Endothelial cell of umbilical vein (primary cell): ENCODE results near the gene MICAL3. TPM values are rescaled to one million over a fixed set of nuclear protein-coding genes. Genes with fewer than 3 reads are reported as not detected.

ENCODE experiments used
- BruUV-seq: library from RNA; stranded (reverse); fragments of 400-500 nt; replicated peaks from 2 replicates; lab custom pipeline; 2021; lab: Mats Ljungman, UMichigan
- CTCF ChIA-PET: fragments of 300-600, 350-600 bp; sonication (Branson Sonifier 250); formaldehyde crosslinking; loops from one replicate; lab custom pipeline; 2021; ENCODE audit warnings: antibody characterized with exemption, inconsistent platforms; lab: Charles Lee
- POLR2A ChIA-PET: fragments of 300-600, 350-600 bp; sonication (Branson Sonifier 250); formaldehyde crosslinking; loops from one replicate; lab custom pipeline; 2021; ENCODE audit warnings: antibody characterized with exemption, inconsistent platforms; lab: Charles Lee
- DNase-seq: peaks from one replicate; pipeline ENCODE4 v3.0.0-alpha.2; 2011; ENCODE audit warnings: low read depth, low spot score
- FAIRE-seq: peaks from 2 replicates; lab custom pipeline; 2011; peaks lifted over from hg19 to GRCh38; lab: Jason Lieb, UNC
- H2AFZ ChIP-seq: 2 replicates; pipeline ENCODE4 v1.6.0; 2012; ENCODE audit warnings: low read depth, low read length, control low read depth, inconsistent platforms
- H3K27ac ChIP-seq: 2 replicates; pipeline ENCODE4 v1.5.1; 2011; ENCODE audit warnings: low read depth, mild to moderate bottlenecking, control low read depth, low read length, moderate library complexity; ENCODE audit not compliant: insufficient read depth
- H3K27me3 ChIP-seq, 2 experiments: 2 replicates each; pipeline versions ENCODE4 v1.6.0 to v1.6.1; 2011; ENCODE audit warnings: low read length in 2 of 2, mixed read lengths in 1 of 2; ENCODE audit not compliant: control insufficient read depth in 2 of 2, insufficient read depth in 2 of 2
- H3K36me3 ChIP-seq, 2 experiments: 2 replicates in 1 of 2; 3 replicates in 1 of 2; pipeline ENCODE4 v1.5.1; 2011; ENCODE audit warnings: low read length in 2 of 2, mild to moderate bottlenecking in 1 of 2, moderate library complexity in 1 of 2; ENCODE audit not compliant: control insufficient read depth in 2 of 2, insufficient read depth in 2 of 2; ENCODE audit errors: extremely low read depth in 1 of 2
- H3K4me1 ChIP-seq: 3 replicates; pipeline ENCODE4 v1.5.1; 2011; ENCODE audit warnings: mild to moderate bottlenecking, low read length; ENCODE audit not compliant: control insufficient read depth, insufficient read depth; ENCODE audit errors: extremely low read depth
- H3K4me2 ChIP-seq: 2 replicates; pipeline ENCODE4 v1.6.1; 2011; ENCODE audit warnings: low read length, control low read depth, mixed read lengths; ENCODE audit not compliant: insufficient read depth
- H3K4me3 ChIP-seq, 3 experiments: fragments of 200-600 bp in 1 of 3; sonication (generic), shearing (Covaris generic) in 1 of 3; replicated peaks in 1 of 3; 2 replicates each; pipeline ENCODE4 v1.5.1; 2011 to 2016; ENCODE audit warnings: control low read depth in 3 of 3, low read length in 3 of 3, mild to moderate bottlenecking in 2 of 3, inconsistent platforms in 1 of 3, low read depth in 1 of 3, moderate library complexity in 1 of 3; ENCODE audit not compliant: insufficient read depth in 1 of 3
- H3K79me2 ChIP-seq: 2 replicates; pipeline ENCODE4 v1.6.0; 2012; ENCODE audit warnings: low read length, inconsistent platforms; ENCODE audit not compliant: control insufficient read depth, insufficient read depth
- H3K9ac ChIP-seq: replicated peaks from 2 replicates; pipeline ENCODE3; 2011; ENCODE audit warnings: low read length, control low read depth; ENCODE audit not compliant: insufficient read depth; ENCODE audit errors: extremely low read depth
- H3K9me1 ChIP-seq: replicated peaks from 3 replicates; pipeline ENCODE4 v1.6.0; 2011; ENCODE audit warnings: mild to moderate bottlenecking, low read length; ENCODE audit not compliant: control insufficient read depth, insufficient read depth; ENCODE audit errors: extremely low read depth
- H3K9me3 ChIP-seq: replicated peaks from 2 replicates; pipeline ENCODE4 v1.5.1; 2012; ENCODE audit warnings: low read length, inconsistent platforms; ENCODE audit not compliant: control insufficient read depth, insufficient read depth
- H4K20me1 ChIP-seq: replicated peaks from 2 replicates; pipeline ENCODE3; 2011; ENCODE audit warnings: mild to moderate bottlenecking, low read length; ENCODE audit not compliant: control insufficient read depth, insufficient read depth; ENCODE audit errors: extremely low read depth
- EZH2 ChIP-seq: IDR thresholded peaks from 2 replicates; pipeline ENCODE4 v1.6.1; 2012; ENCODE audit warnings: borderline replicate concordance, low read depth, mild to moderate bottlenecking, moderate library complexity, low read length, inconsistent platforms; ENCODE audit not compliant: severe bottlenecking
- FOS ChIP-seq: IDR thresholded peaks from 2 replicates; pipeline ENCODE4 v1.6.1; 2011; ENCODE audit warnings: mild to moderate bottlenecking, low read length, moderate library complexity, borderline replicate concordance; ENCODE audit not compliant: insufficient read depth
- GATA2 ChIP-seq: IDR thresholded peaks from 2 replicates; pipeline ENCODE4 v1.7.0; 2011; ENCODE audit warnings: low read depth, mild to moderate bottlenecking, moderate library complexity, mixed read lengths, low read length; ENCODE audit not compliant: insufficient read length, insufficient read depth
- JUN ChIP-seq: IDR thresholded peaks from 2 replicates; pipeline ENCODE4 v1.6.1; 2011; ENCODE audit warnings: borderline replicate concordance, low read depth; ENCODE audit not compliant: insufficient read length, insufficient read depth
- MYC ChIP-seq: IDR thresholded peaks from one replicate; pipeline ENCODE4 v1.6.1; 2011; ENCODE audit warnings: mild to moderate bottlenecking, low read depth, low read length
- POLR2A ChIP-seq: IDR thresholded peaks from 2 replicates; pipeline ENCODE4 v1.6.1; 2012; ENCODE audit warnings: low read depth, mild to moderate bottlenecking, control low read depth, low read length
- POLR2AphosphoS5 ChIP-seq: IDR thresholded peaks from 2 replicates; pipeline ENCODE4 v1.6.1; 2012; ENCODE audit warnings: low read depth, mild to moderate bottlenecking, control low read depth, low read length, moderate library complexity; ENCODE audit not compliant: insufficient read depth
- dilution Hi-C: fragments of 300-500 bp; cut with MboI; formaldehyde crosslinking; loops from one replicate; pipeline ENCODE4 v1.15.0; 2019; ENCODE audit warnings: low sequenced_read_pairs; ENCODE audit not compliant: extremely low pct_ligation_motif_present
- intact Hi-C: fragments of 100-400 bp; cut with micrococcal nuclease; formaldehyde crosslinking; loops from one replicate; pipeline ENCODE4 v1.10.0; 2022
- polyA plus RNA-seq, 4 experiments: library from polyadenylated mRNA; depleted of rRNA in 3 of 4; stranded (reverse) in 3 of 4; unstranded in 1 of 4; fragments of >200 nt; gene quantifications; 2 replicates each; pipeline versions ENCODE4 v1.2.1 to v1.2.3, GENCODE V29; 2011 to 2012; ENCODE audit warnings: missing spikeins in 1 of 4
- total RNA-seq: library from RNA; stranded (reverse); gene quantifications from 2 replicates; pipeline ENCODE4 v1.2.3, GENCODE V29; 2021
- TF ChIP-seq, protein P1 (sequence below): IDR thresholded peaks from 2 replicates; pipeline ENCODE4 v1.6.1; 2011; ENCODE audit not compliant: insufficient read depth, insufficient read length
- TF ChIP-seq, protein P2 (sequence below), 2 donors: IDR thresholded peaks; 1 replicate in 1 of 2; 2 replicates in 1 of 2; pipeline ENCODE4 v1.5.1; 2011; ENCODE audit warnings: low read length in 2 of 2, mild to moderate bottlenecking in 2 of 2, moderate library complexity in 2 of 2, control low read depth in 1 of 2, inconsistent platforms in 1 of 2, low read depth in 1 of 2; ENCODE audit not compliant: insufficient read depth in 1 of 2; ENCODE audit errors: extremely low read depth in 1 of 2

The MICAL3 gene
- total and polyA plus RNA-seq, 2 donors (not counting 3 experiments of a cell fraction or from before 2014, with no cell fraction given) = 14.5 to 63.7 TPM

DNA sequence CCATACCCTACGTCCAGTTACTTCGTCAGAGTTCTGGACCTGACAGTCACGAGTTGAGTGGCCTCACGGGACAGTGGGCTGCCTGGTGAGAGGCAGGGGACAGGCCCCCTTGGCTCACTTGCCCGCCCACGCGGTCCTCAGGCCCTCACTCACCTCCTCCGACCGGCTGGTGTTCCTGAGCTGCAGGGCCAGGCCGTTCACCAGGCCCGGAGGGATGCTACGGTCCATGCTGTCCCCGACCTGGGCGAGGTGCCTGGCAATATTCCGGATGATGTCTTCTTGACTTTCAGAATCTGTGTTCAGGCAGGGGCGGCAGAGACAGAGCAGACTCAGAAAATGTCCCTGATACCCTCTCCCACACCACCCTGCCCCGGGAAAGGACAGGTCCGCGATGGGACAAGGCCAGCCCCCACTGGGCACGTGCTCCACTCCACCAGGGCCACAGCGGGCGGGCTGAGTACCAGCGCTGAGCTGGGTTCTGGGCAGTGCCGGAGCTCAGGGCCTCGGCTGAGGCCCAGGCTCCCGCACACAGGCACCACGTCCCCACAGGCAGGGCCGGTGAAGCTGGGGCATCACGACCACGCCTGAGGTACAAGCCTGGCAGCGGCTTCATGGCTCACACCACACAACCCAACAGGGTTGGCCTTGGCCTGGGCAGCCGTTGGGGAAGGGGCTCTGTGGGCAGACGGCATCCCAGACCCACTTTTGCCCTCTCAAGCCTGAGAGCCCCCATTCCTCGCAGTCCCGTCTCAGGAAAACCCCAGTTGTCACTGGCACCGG is 285.0 kb downstream of the MICAL3 start:
- ChIA-PET CTCF (interaction anchor here (1.1 to 5.7 kb wide), 5 partner anchors 46 to 338 kb away, joined by 3 to 122 read pairs (median 5); partner anchors contain the start of gene PEX26), POLR2A (no interaction called here)
- H3K4me1 ChIP-seq = peaks cover under 1% of the 10 kb centered on the region
- dilution Hi-C loops (no loop called here), intact Hi-C loops (no loop called here)
- no peak overlapping the region for H3K4me3 ChIP-seq
- no peak overlapping the region for H3K9ac ChIP-seq
- DNase-seq (no peak), FAIRE-seq (no peak)
- no peak overlapping the region for H3K4me2 ChIP-seq
- no peaks in the 10 kb centered on the region for H3K27me3 ChIP-seq
- H3K9me1 ChIP-seq = no peaks in the 10 kb centered on the region
- BruUV-seq = no TSS peak
- TF ChIP-seq FOS (no peak), POLR2A (no peak), JUN (no peak), MYC (no peak), GATA2 (no peak), EZH2 (no peak), POLR2AphosphoS5 (no peak)
- TF ChIP-seq, protein P1, sequence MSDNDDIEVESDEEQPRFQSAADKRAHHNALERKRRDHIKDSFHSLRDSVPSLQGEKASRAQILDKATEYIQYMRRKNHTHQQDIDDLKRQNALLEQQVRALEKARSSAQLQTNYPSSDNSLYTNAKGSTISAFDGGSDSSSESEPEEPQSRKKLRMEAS = no peak
- TF ChIP-seq, protein P2, sequence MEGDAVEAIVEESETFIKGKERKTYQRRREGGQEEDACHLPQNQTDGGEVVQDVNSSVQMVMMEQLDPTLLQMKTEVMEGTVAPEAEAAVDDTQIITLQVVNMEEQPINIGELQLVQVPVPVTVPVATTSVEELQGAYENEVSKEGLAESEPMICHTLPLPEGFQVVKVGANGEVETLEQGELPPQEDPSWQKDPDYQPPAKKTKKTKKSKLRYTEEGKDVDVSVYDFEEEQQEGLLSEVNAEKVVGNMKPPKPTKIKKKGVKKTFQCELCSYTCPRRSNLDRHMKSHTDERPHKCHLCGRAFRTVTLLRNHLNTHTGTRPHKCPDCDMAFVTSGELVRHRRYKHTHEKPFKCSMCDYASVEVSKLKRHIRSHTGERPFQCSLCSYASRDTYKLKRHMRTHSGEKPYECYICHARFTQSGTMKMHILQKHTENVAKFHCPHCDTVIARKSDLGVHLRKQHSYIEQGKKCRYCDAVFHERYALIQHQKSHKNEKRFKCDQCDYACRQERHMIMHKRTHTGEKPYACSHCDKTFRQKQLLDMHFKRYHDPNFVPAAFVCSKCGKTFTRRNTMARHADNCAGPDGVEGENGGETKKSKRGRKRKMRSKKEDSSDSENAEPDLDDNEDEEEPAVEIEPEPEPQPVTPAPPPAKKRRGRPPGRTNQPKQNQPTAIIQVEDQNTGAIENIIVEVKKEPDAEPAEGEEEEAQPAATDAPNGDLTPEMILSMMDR (IDR thresholded peaks at IDR 0.05; ENCODE audit: extremely low read depth in 1 of 2, insufficient read depth in 1 of 2, low read depth in 1 of 2, low read length in 2 of 2) = no peak
- H2AFZ ChIP-seq = no peak overlapping the region
- no peak overlapping the region for H3K27ac ChIP-seq
- H4K20me1 ChIP-seq = no peaks in the 10 kb centered on the region
- no peaks in the 10 kb centered on the region for H3K9me3 ChIP-seq
- H3K36me3 ChIP-seq = peaks cover 2 to 12% of the 10 kb centered on the region in 2 experiments
- H3K79me2 ChIP-seq = no peaks in the 10 kb centered on the region
